Activated naive CD4-positive, alpha-beta T cell treated with Interleukin-2 at 50 U/mL for 16 hours (primary cell): ENCODE results near the gene LMO2.
A peak's percentile ranks its signal among the peaks of the same experiment; 100 is the strongest.
"Not testable (repeated sequence)": the region's sequence is repeated elsewhere in the genome, so short reads cannot be mapped to it uniquely, and the experiment has no call there.

ENCODE experiments used
- DNase-seq: peaks from one replicate; pipeline ENCODE4 v3.0.0-alpha.2; 2020

Gene LMO2

GRCh38 chr11:33891714-33892327 is at the start of gene LMO2:
TSS of gene LMO2 (minus strand) at chr11:33892076. CDS start at chr11:33869716, 22,360 bp downstream.
- no peak for DNase-seq

- DNase-seq, result no peak
These were observed 48.6 kb upstream of the LMO2 start for GRCh38 chr11:33940538-33940815.

DNA sequence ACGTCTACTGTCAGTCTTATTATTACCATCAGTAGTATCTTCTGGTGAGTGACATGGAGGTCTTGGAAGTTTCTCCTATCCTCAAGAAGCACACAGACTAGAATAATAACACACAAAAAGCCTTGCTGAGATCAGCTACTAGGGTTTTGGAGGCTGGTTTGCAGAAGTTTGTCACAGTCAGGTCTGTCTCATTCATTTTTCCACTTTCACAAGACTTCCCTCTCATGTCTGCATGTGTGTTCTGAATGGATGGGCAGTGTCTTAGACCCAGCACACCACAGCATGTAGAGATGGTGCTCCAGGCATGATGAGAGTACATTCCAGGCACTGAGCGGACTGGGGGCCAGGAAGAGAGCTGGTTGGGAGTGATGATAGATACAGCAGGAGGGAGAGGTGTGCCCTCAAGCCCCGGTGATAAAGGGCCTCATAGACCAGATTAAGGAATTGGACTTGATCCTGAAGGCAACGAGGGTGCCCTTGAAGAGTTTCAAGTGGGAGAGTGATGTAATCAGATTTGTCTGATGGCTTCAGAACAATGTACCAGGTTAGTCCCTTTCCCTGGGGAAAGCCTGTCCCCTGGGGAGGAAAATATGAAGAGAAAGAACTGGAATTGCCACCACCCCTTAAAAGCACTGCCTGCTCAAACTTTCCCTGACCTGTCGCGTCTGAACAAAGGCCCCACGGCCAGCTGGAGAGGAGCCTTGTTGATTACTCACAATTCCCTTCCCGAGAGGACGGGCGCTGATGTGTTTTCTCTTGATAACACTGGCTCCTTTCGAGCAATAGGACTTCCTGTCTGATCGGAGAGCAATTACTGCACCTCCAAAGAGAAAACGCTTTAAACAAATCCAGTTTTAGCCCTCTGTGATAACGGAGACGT is 45.1 kb upstream of the LMO2 start:
- no peak for DNase-seq

- no peak for DNase-seq
These were observed 43.9 kb upstream of the LMO2 start for GRCh38 chr11:33935461-33936456.

- no peak for DNase-seq
These were observed 43.1 kb upstream of the LMO2 start for GRCh38 chr11:33935005-33935404.

DNA sequence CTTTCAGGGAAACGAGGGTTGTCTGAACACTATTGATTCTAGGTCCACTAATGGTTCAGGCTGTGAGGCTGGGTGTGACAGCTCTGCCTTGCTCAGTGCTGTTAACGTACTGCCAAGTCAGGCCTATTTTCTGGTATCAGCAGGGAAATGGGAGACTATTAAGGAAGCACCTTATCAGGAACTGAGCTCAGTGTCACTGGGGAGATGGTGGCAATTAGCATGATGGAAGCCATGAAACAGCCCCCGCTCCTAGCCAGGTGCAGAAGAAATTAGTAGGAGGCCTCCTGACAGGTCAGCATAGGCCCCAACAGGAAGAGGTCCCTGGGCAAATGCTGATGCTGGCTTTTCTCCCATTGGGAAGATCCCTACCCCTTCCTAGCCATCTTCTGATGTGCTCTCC is 42.6 kb upstream of the LMO2 start:
- DNase-seq, result no peak

GRCh38 chr11:33933602-33934001 is 41.7 kb upstream of the LMO2 start:
- DNase-seq, result no peak

GRCh38 chr11:33932721-33933120 is 40.8 kb upstream of the LMO2 start:
- DNase-seq, result no peak

- not testable (repeated sequence) for DNase-seq
These were observed 40.0 kb upstream of the LMO2 start for GRCh38 chr11:33931739-33932366.

GRCh38 chr11:33931067-33931466 is 39.2 kb upstream of the LMO2 start:
- DNase-seq, result no peak

DNA sequence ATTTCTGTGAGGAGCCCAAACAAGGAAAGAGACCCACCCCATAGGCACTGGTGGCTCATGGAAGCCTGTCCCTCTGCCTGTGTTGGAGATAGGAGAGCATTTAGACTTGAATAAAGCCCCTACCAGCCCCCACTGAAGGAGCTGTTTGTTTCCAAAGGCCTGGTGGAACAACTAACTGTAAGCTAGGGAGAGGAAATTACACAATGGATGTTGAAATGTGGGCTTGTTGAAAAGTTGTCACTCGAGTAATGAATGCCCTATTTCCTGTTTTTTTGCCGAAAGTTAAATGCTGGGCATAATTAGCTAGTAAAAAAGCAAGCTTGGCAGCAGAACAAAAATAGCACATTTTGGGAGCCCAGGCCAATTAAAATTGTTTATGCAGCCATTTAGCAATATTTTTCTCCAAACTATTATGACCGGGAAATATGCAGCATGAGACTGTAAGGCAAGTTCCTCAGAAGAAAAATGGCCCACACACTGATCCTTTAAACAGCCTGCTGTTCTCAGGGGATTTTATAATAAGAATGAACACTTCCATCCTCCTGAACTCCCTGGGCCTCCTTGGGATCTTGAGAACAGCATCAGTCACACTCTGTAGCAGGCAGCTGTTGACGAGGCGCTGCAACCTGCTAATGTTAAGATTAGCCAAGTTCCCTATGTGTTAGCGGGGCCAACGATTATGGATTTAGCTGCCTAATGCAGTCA is 38.6 kb upstream of the LMO2 start:
- no peak for DNase-seq

DNA sequence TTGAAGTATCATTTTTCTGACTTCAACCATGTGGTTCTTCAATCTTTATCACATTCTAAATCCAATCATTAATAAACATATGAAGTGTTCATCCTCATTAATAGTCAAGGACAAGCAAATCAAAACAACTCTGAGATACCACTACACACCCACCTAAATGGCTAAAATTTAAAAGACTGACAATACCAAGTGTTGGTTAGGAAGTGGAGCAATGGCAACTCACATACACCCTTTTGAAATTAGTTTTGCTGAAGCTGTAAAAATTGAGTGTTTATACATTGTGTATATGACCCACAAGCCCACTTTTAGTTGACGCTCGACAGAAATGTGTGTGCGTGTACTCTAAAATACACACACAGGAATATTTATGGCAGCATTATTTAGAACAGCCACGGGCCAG is 36.7 kb upstream of the LMO2 start:
- no peak for DNase-seq

DNA sequence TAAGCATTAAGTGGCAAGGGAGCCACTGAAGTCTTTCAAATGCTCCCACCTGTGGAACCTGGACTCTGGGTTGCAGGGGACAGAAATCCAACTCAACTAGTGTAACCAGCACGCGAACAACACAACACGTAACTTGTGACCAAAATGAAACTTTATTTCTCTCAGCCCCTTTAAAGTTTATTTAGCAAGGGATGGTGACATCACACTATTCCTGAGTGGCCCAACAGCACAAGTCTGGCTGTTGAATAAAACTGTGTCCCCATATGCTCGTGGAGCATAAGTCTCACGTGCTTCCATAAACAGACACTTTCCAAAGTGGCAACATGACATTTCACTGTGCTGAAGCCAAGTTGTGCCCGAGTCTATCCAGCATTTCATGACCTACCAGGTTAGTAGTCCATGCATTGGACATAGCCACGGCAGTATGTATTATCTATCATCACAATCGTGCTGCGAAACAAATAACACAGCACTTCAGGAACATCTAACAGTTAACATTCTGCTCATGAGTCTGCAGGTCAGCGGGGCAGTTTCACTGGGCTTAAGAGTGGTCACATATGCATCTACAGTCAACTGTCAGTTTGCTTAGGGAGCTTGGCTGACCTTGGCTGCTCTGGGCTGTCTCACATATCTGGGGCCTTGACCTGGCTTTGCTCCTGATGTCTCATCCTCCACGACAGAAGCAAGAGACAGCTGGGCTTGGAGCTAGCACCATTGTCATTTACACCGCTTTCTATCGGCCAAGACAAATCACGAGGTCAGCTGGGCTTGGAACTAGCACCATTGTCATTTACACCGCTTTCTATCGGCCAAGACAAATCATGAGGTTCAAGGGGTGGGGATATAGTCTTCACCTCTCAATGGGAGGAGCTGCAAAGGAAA is 35.0 kb upstream of the LMO2 start:
- DNase-seq, result no peak

DNA sequence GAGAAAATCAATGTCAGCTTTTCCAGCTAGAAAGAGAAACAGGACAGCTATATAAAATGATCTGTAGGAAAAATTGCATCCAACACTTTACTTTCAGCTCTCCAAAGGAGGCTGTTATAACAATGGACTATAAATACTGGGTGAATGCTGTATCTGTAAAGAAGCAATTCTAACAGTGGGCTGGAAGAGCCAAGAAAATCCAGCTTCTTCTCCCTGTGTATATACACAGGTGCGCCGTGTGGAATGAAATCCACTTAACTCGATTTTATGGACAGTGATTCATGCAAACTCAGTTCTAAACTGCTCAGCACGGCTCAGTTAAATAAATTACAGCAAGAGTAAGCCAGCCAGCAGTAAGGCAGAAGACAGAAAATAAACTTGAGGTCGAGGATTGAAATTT is 32.5 kb upstream of the LMO2 start:
- DNase-seq, result no peak

DNA sequence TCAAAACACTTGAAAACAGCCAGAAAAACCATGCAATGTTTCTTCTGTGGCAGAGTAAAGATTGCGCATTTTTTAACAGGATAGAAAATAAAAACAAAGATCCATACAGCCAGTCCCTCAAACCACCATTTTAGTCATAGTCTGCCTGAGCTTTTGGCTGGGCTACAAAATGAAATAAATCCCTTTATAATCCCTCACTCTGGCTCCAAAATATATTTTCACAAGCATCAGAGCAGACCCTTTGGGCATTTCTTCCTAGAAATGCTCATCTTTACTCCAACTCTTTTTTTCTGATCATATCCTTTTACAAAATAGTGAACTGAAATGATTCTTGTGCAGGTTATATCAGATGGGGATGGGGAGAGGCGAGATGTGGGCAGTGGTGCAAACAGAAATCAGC is 31.8 kb upstream of the LMO2 start:
- DNase-seq, result no peak

GRCh38 chr11:33920838-33921613 is 29.1 kb upstream of the LMO2 start:
- peak; percentile 8 for DNase-seq

GRCh38 chr11:33919645-33920044 is 27.8 kb upstream of the LMO2 start:
- DNase-seq, result no peak

- DNase-seq, result not testable (repeated sequence)
These were observed 25.5 kb upstream of the LMO2 start for GRCh38 chr11:33917402-33917801.

DNA sequence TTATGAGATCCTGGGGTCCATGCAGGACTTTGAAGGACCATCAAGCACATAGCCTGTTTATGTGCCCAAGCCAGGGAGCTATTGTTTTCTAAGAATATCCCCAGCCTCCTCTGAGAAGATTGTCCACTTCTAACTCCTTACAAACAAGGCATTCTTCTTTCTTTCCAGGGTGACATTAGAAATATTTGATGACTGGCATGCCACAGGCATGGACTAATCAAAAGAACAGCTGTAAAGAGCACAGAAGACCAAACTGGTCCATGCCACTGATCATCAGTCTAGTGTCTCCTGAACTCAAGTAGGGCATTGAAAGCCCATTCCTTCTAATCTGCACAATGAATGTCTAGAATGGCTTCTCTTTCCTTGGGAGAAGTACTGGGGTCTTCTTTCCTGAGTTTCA is 24.9 kb upstream of the LMO2 start:
- no peak for DNase-seq

- DNase-seq, result no peak
These were observed 23.6 kb upstream of the LMO2 start for GRCh38 chr11:33915526-33915925.
